HEK293 (cell line): Measurements from ENCODE around the gene TTN.

Source experiments
- CTCF ChIA-PET: fragments of 350-600 bp; formaldehyde crosslinking; extraction: SDS; loops from one replicate; lab custom pipeline; 2021; ENCODE audit warnings: antibody characterized with exemption; lab: Yijun Ruan, JAX
- POLR2A ChIA-PET: fragments of 300-600 bp; formaldehyde crosslinking; extraction: SDS; loops from one replicate; lab custom pipeline; 2020; ENCODE audit warnings: antibody characterized with exemption, inconsistent platforms; lab: Yijun Ruan, JAX
- H3K27ac ChIP-seq: fragments of 200-500 bp; sonication (Bioruptor generic); 2 replicates; pipeline ENCODE4 v1.5.1; 2014; ENCODE audit warnings: low read depth, low read length, control low read depth, inconsistent platforms; ENCODE audit errors: extremely low read depth
- H3K36me3 ChIP-seq, 2 experiments: fragments of 200-500 bp in 1 of 2; sonication (Bioruptor generic) in 1 of 2; 1 replicate in 1 of 2; 2 replicates in 1 of 2; pipeline ENCODE4 v1.5.1; 2014 to 2017; ENCODE audit warnings: inconsistent platforms in 2 of 2, low read length in 2 of 2; ENCODE audit not compliant: control insufficient read depth in 2 of 2, insufficient read depth in 1 of 2
- H3K4me1 ChIP-seq: fragments of 200-500 bp; sonication (Bioruptor generic); 2 replicates; pipeline ENCODE4 v1.5.1; 2014; ENCODE audit warnings: mild to moderate bottlenecking, low read length, inconsistent platforms; ENCODE audit not compliant: control insufficient read depth, insufficient read depth
- H3K4me3 ChIP-seq: 2 replicates; pipeline ENCODE4 v1.5.1; 2011; ENCODE audit warnings: low read depth, mild to moderate bottlenecking, control low read depth, low read length, moderate library complexity
- H3K9me3 ChIP-seq: fragments of 200-500 bp; sonication (Bioruptor generic); 2 replicates; pipeline ENCODE4 v1.5.1; 2014; ENCODE audit warnings: low read depth, low read length, inconsistent platforms; ENCODE audit not compliant: control insufficient read depth, insufficient read depth
- BCL11A ChIP-seq: fragments of 450-650 bp; formaldehyde crosslinking; IDR thresholded peaks from 2 replicates; pipeline ENCODE4 v1.5.1; 2016; ENCODE audit warnings: low read depth, missing biosample characterization, missing genetic modification characterization
- GLIS1 ChIP-seq: fragments of 450-650 bp; formaldehyde crosslinking; IDR thresholded peaks from 2 replicates; pipeline ENCODE4 v1.5.1; 2016; ENCODE audit warnings: missing biosample characterization, missing genetic modification characterization
- IKZF3 ChIP-seq: fragments of 450-650 bp; IDR thresholded peaks from 2 replicates; pipeline ENCODE4 v1.5.0; 2018; ENCODE audit warnings: missing biosample characterization, mild to moderate bottlenecking, missing genetic modification characterization, moderate library complexity
- OSR2 ChIP-seq: fragments of 450-650 bp; formaldehyde crosslinking; IDR thresholded peaks from 2 replicates; pipeline ENCODE4 v1.5.1; 2016; ENCODE audit warnings: missing biosample characterization, missing genetic modification characterization
- SETDB1 ChIP-seq: IDR thresholded peaks from one replicate; pipeline ENCODE4 v1.6.1; 2017; ENCODE audit warnings: mild to moderate bottlenecking, low read length, moderate library complexity, mixed read lengths; ENCODE audit not compliant: insufficient read length
- ZBTB48 ChIP-seq: fragments of 450-650 bp; formaldehyde crosslinking; IDR thresholded peaks from 2 replicates; pipeline ENCODE4 v1.5.1; 2016; ENCODE audit warnings: missing biosample characterization, missing genetic modification characterization
- ZNF133 ChIP-seq: fragments of 450-650 bp; formaldehyde crosslinking; IDR thresholded peaks from 2 replicates; pipeline ENCODE4 v1.5.1; 2016; ENCODE audit warnings: missing biosample characterization, missing genetic modification characterization
- ZNF184 ChIP-seq: fragments of 450-650 bp; IDR thresholded peaks from 2 replicates; pipeline ENCODE4 v1.5.1; 2018; ENCODE audit warnings: missing biosample characterization, mild to moderate bottlenecking, missing genetic modification characterization
- ZNF223 ChIP-seq: fragments of 450-650 bp; formaldehyde crosslinking; IDR thresholded peaks from 2 replicates; pipeline ENCODE4 v1.5.1; 2016; ENCODE audit warnings: missing biosample characterization, missing genetic modification characterization
- ZNF302 ChIP-seq: fragments of 450-650 bp; formaldehyde crosslinking; IDR thresholded peaks from 2 replicates; pipeline ENCODE4 v1.5.1; 2016; ENCODE audit warnings: missing biosample characterization, missing genetic modification characterization, low read depth
- ZNF354C ChIP-seq: fragments of 450-650 bp; formaldehyde crosslinking; IDR thresholded peaks from 2 replicates; pipeline ENCODE4 v1.5.1; 2016; ENCODE audit warnings: missing biosample characterization, missing genetic modification characterization, low read depth, borderline replicate concordance
- ZNF521 ChIP-seq: fragments of 450-650 bp; formaldehyde crosslinking; IDR thresholded peaks from 2 replicates; pipeline ENCODE4 v1.5.1; 2017; ENCODE audit warnings: missing biosample characterization, mild to moderate bottlenecking, missing genetic modification characterization
- ZNF544 ChIP-seq: fragments of 450-650 bp; formaldehyde crosslinking; IDR thresholded peaks from 2 replicates; pipeline ENCODE4 v1.5.0; 2017; ENCODE audit warnings: missing biosample characterization, missing genetic modification characterization
- ZNF624 ChIP-seq: fragments of 450-650 bp; formaldehyde crosslinking; IDR thresholded peaks from 2 replicates; pipeline ENCODE4 v1.5.1; 2017; ENCODE audit warnings: missing biosample characterization, missing genetic modification characterization
- ZNF701 ChIP-seq: fragments of 450-650 bp; formaldehyde crosslinking; IDR thresholded peaks from 2 replicates; pipeline ENCODE4 v1.5.1; 2016; ENCODE audit warnings: missing biosample characterization, missing genetic modification characterization
- ZNF777 ChIP-seq: fragments of 450-650 bp; formaldehyde crosslinking; IDR thresholded peaks from 2 replicates; pipeline ENCODE4 v1.5.1; 2017; ENCODE audit warnings: missing biosample characterization, missing genetic modification characterization, borderline replicate concordance
- TF ChIP-seq, protein P1 (sequence below): fragments of 450-650 bp; formaldehyde crosslinking; IDR thresholded peaks from 2 replicates; pipeline ENCODE4 v1.5.1; 2017; ENCODE audit warnings: missing biosample characterization, mild to moderate bottlenecking, missing genetic modification characterization, moderate library complexity
- TF ChIP-seq, protein P2 (sequence below): fragments of 450-650 bp; formaldehyde crosslinking; conservative IDR thresholded peaks from 2 replicates; pipeline ENCODE4 v1.5.1; 2016; ENCODE audit warnings: low read depth, missing biosample characterization, missing genetic modification characterization
- TF ChIP-seq, protein P3 (sequence below): fragments of 450-650 bp; formaldehyde crosslinking; IDR thresholded peaks from 2 replicates; pipeline ENCODE4 v1.5.1; 2016; ENCODE audit warnings: missing biosample characterization, missing genetic modification characterization
- TF ChIP-seq, protein P4 (sequence below): fragments of 450-650 bp; formaldehyde crosslinking; IDR thresholded peaks from 2 replicates; pipeline ENCODE4 v1.5.1; 2016; ENCODE audit warnings: missing biosample characterization, missing genetic modification characterization

Gene TTN

DNA sequence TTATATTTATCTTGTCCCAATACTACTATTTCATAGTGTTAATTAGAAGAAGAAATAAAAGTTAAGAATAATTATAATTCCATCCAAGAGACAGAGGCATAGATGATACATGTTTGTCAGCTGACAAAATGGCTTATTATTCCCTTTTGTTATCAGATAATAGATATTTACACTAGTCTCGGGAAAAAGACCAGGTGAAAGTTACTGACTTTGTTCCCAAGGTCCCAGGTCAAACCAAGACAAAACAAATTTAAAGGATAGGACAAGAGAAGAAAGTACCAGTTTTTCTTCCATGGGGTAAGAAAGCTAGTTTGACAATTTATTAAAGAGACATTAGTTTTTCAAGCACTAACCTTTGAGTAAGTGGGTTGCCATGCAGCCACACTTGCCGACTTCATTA is 73.2 kb downstream of the TTN start (continued):
- no peak for TF ChIP-seq ZNF521 (tag by site-specific recombination)

DNA sequence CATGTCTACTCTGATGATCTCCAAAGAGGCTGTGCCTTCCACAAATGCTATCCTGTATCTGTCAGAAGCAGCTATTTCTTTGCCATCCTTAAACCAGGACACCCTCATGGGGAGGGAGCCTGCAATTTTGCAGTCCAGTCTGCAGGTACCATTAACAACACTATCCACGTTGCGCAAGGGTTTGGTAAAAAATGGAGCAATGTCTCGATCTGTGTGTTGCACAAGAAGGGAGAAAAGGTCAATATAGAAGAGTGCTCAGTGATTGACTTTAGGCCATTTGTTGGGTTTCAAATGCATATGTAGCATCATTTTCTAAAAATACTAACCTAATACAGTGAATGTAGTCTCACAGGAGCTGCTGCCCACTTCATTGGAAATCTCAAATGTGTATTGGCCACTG is 74.3 kb downstream of the TTN start:
- CTCF ChIA-PET = interaction anchor here (0.8 kb wide), 1 partner anchor 621 kb away, joined by 3 read pairs; the partner anchor contains the start of gene RBM45
- Histone ChIP-seq H3K4me3 (no peak overlapping the region), H3K36me3 (no peaks in the 10 kb centered on the region), H3K4me1 (no peaks in the 10 kb centered on the region), H3K9me3 (no peaks in the 10 kb centered on the region), H3K27ac (no peak overlapping the region)
- TF ChIP-seq GLIS1 (tag by site-specific recombination) (no peak), SETDB1 (no peak)
- TF ChIP-seq, protein P1, sequence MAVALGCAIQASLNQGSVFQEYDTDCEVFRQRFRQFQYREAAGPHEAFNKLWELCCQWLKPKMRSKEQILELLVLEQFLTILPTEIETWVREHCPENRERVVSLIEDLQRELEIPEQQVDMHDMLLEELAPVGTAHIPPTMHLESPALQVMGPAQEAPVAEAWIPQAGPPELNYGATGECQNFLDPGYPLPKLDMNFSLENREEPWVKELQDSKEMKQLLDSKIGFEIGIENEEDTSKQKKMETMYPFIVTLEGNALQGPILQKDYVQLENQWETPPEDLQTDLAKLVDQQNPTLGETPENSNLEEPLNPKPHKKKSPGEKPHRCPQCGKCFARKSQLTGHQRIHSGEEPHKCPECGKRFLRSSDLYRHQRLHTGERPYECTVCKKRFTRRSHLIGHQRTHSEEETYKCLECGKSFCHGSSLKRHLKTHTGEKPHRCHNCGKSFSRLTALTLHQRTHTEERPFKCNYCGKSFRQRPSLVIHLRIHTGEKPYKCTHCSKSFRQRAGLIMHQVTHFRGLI (tag by site-specific recombination) = no peak
- POLR2A ChIA-PET = no interaction called here

DNA sequence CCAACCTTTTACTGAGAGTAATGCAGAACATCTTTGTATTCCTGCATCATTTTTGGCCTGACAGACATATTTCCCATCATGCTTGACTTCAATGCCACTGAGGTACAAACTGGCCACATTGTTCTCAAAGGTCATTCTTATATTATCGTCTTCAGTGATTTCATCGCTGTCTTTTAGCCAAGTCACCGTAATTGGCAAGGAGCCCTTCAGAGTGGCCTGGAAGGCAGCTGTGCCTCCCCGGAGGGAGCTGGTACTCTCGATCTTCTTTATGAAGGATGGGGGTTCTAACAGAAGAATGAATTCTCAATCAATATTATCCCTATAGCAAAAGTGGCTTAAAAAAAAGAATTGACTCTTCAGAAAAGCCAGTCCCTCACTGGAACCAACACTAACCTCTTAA is 75.9 kb downstream of the TTN start:
- POLR2A ChIA-PET = no interaction called here
- no peak overlapping the region for H3K4me3 ChIP-seq
- no peak overlapping the region for H3K27ac ChIP-seq
- H3K9me3 ChIP-seq = no peaks in the 10 kb centered on the region
- H3K36me3 ChIP-seq = no peaks in the 10 kb centered on the region
- no peak for TF ChIP-seq ZBTB48
- TF ChIP-seq, protein P2, sequence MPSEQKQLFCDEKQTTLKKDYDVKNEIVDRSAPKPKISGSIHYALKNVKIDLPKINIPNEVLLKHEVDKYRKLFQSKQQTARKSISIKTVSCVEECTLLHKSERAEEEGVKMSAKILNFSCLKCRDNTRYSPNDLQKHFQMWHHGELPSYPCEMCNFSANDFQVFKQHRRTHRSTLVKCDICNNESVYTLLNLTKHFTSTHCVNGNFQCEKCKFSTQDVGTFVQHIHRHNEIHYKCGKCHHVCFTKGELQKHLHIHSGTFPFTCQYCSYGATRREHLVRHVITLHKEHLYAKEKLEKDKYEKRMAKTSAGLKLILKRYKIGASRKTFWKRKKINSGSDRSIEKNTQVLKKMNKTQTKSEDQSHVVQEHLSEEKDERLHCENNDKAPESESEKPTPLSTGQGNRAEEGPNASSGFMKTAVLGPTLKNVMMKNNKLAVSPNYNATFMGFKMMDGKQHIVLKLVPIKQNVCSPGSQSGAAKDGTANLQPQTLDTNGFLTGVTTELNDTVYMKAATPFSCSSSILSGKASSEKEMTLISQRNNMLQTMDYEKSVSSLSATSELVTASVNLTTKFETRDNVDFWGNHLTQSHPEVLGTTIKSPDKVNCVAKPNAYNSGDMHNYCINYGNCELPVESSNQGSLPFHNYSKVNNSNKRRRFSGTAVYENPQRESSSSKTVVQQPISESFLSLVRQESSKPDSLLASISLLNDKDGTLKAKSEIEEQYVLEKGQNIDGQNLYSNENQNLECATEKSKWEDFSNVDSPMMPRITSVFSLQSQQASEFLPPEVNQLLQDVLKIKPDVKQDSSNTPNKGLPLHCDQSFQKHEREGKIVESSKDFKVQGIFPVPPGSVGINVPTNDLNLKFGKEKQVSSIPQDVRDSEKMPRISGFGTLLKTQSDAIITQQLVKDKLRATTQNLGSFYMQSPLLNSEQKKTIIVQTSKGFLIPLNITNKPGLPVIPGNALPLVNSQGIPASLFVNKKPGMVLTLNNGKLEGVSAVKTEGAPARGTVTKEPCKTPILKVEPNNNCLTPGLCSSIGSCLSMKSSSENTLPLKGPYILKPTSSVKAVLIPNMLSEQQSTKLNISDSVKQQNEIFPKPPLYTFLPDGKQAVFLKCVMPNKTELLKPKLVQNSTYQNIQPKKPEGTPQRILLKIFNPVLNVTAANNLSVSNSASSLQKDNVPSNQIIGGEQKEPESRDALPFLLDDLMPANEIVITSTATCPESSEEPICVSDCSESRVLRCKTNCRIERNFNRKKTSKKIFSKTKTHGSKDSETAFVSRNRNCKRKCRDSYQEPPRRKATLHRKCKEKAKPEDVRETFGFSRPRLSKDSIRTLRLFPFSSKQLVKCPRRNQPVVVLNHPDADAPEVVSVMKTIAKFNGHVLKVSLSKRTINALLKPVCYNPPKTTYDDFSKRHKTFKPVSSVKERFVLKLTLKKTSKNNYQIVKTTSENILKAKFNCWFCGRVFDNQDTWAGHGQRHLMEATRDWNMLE (tag by site-specific recombination) = no peak
- no peak for TF ChIP-seq ZNF184
- TF ChIP-seq, protein P3, sequence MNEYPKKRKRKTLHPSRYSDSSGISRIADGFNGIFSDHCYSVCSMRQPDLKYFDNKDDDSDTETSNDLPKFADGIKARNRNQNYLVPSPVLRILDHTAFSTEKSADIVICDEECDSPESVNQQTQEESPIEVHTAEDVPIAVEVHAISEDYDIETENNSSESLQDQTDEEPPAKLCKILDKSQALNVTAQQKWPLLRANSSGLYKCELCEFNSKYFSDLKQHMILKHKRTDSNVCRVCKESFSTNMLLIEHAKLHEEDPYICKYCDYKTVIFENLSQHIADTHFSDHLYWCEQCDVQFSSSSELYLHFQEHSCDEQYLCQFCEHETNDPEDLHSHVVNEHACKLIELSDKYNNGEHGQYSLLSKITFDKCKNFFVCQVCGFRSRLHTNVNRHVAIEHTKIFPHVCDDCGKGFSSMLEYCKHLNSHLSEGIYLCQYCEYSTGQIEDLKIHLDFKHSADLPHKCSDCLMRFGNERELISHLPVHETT (tag by site-specific recombination) = no peak
- no peak for TF ChIP-seq ZNF701 (tag by site-specific recombination)
- TF ChIP-seq ZNF302 (tag by site-specific recombination) = no peak
- no peak for TF ChIP-seq ZNF133 (tag by site-specific recombination)
- no peak for TF ChIP-seq ZNF544
- no peak for TF ChIP-seq ZNF777
- TF ChIP-seq ZNF223 (tag by site-specific recombination) = no peak
- TF ChIP-seq, protein P4, sequence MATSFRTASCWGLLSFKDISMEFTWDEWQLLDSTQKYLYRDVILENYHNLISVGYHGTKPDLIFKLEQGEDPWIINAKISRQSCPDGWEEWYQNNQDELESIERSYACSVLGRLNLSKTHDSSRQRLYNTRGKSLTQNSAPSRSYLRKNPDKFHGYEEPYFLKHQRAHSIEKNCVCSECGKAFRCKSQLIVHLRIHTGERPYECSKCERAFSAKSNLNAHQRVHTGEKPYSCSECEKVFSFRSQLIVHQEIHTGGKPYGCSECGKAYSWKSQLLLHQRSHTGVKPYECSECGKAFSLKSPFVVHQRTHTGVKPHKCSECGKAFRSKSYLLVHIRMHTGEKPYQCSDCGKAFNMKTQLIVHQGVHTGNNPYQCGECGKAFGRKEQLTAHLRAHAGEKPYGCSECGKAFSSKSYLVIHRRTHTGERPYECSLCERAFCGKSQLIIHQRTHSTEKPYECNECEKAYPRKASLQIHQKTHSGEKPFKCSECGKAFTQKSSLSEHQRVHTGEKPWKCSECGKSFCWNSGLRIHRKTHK = no peak
- TF ChIP-seq ZNF354C (tag by site-specific recombination) = no peak
- no peak for TF ChIP-seq ZNF624 (tag by site-specific recombination)
- no peak for TF ChIP-seq IKZF3
- no peak for TF ChIP-seq OSR2 (tag by site-specific recombination)
- TF ChIP-seq BCL11A = no peak
- TF ChIP-seq, all 188 proteins: peak for 0
- CTCF ChIA-PET = interaction anchor here (0.8 kb wide), 1 partner anchor 31 kb away, joined by 4 read pairs; no protein-coding TSS in a partner anchor
- H3K4me1 ChIP-seq = no peaks in the 10 kb centered on the region
